ENCODE measurements around the gene C1orf174. TPM values are rescaled to one million over a fixed set of nuclear protein-coding genes. Genes with fewer than 3 reads are reported as not detected.

Gene C1orf174
- total RNA-seq, 1 donor from 2014 or later = 19.8 TPM

DNA sequence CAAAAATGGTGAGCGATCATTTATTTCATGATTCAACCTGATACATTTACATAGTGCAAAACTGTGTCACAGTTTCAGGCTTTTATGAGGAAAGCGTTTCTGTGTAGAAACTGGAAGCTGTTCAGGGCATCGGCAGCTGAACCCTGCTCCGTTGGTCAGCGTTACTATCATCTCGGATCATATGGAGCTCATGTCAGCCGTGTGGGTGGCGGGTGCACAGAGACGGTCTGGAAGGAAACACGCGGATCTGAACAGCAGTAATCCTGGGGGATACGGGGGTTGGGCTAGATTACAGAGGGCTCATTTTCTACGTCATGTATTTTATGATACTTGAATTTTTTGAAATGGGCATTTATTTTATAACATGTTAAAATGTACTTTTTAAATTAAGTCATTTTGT, 15.1 kb downstream of the C1orf174 start:
- no peaks in the 10 kb centered on the region for H3K4me1 ChIP-seq
- H3K36me3 ChIP-seq = peaks cover 76% of the 10 kb centered on the region
- DNase-seq (peak; percentile 28), ATAC-seq (no peak)
- intact Hi-C loops (cut with DNase I) = no loop called here
- H3K27ac ChIP-seq = no peak overlapping the region
- TF ChIP-seq, protein P1, sequence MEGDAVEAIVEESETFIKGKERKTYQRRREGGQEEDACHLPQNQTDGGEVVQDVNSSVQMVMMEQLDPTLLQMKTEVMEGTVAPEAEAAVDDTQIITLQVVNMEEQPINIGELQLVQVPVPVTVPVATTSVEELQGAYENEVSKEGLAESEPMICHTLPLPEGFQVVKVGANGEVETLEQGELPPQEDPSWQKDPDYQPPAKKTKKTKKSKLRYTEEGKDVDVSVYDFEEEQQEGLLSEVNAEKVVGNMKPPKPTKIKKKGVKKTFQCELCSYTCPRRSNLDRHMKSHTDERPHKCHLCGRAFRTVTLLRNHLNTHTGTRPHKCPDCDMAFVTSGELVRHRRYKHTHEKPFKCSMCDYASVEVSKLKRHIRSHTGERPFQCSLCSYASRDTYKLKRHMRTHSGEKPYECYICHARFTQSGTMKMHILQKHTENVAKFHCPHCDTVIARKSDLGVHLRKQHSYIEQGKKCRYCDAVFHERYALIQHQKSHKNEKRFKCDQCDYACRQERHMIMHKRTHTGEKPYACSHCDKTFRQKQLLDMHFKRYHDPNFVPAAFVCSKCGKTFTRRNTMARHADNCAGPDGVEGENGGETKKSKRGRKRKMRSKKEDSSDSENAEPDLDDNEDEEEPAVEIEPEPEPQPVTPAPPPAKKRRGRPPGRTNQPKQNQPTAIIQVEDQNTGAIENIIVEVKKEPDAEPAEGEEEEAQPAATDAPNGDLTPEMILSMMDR (IDR thresholded peaks at IDR 0.05) = no peak
- H3K9me3 ChIP-seq = no peaks in the 10 kb centered on the region
- H3K27me3 ChIP-seq (ENCODE audit: low read depth) = no peaks in the 10 kb centered on the region
- H3K4me3 ChIP-seq = no peak overlapping the region

DNA sequence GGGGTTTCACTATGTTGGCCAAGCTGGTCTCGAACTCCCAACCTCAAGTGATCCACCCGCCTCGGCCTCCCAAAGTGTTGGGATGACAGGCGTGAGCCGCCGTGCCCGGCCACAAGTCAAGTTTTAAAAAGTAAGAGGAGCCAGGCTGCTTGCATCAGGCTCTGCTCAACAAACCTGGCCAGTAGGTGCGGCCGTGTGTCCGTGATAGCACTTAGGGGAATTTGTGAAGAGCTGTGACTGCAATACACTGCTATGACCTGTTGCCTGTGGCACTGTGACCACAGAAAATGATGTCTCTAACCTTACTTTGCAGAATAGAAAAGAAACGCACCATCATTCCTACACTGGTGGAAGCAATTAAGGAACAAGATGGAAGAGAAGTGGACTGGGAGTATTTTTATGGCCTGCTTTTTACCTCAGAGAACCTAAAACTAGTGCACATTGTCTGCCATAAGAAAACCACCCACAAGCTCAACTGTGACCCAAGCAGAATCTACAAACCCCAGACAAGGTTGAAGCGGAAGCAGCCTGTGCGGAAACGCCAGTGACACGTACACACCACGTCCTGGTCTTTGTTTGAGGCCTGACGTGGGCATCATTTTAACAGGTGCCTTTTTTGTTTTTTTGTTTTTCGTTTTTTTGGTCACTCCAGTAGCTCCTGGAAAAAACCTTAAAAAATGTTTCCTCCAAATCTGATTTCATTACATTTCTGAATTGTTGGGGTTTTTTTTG, 16.7 kb downstream of the C1orf174 start:
- Histone ChIP-seq H3K4me1 (no peaks in the 10 kb centered on the region), H3K9me3 (peaks cover 9% of the 10 kb centered on the region), H3K36me3 (peaks cover 60% of the 10 kb centered on the region), H3K27me3 (ENCODE audit: low read depth) (no peaks in the 10 kb centered on the region), H3K4me3 (no peak overlapping the region), H3K27ac (no peak overlapping the region)
- DNase-seq (peak; percentile 16), ATAC-seq (no peak)
- intact Hi-C loops (cut with DNase I) = no loop called here
- TF ChIP-seq, protein P1 (IDR thresholded peaks at IDR 0.05) = no peak

DNA sequence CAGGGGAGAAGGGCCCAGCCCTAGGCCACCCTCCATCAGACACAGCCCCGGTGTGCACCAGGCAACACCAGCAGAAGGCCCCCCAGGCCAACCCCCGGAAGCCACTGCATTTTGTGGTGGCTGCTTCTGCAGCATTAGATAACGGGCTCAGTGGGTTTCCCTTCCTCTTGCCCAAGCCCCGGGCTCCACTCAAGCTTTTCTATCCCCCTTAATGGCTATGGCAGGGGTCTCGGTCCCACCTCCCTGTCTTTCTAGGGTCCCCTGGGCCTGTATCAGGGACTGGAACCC, 18.9 kb downstream of the C1orf174 start:
- TF ChIP-seq, protein P1 (IDR thresholded peaks at IDR 0.05) = no peak
- Histone ChIP-seq H3K27me3 (ENCODE audit: low read depth) (no peaks in the 10 kb centered on the region), H3K4me1 (no peaks in the 10 kb centered on the region), H3K36me3 (peaks cover 45% of the 10 kb centered on the region), H3K4me3 (no peak overlapping the region), H3K9me3 (peaks cover 9% of the 10 kb centered on the region), H3K27ac (no peak overlapping the region)
- peak; percentile 35 for DNase-seq
- no peak for ATAC-seq
- intact Hi-C loops (cut with DNase I) = no loop called here

DNA sequence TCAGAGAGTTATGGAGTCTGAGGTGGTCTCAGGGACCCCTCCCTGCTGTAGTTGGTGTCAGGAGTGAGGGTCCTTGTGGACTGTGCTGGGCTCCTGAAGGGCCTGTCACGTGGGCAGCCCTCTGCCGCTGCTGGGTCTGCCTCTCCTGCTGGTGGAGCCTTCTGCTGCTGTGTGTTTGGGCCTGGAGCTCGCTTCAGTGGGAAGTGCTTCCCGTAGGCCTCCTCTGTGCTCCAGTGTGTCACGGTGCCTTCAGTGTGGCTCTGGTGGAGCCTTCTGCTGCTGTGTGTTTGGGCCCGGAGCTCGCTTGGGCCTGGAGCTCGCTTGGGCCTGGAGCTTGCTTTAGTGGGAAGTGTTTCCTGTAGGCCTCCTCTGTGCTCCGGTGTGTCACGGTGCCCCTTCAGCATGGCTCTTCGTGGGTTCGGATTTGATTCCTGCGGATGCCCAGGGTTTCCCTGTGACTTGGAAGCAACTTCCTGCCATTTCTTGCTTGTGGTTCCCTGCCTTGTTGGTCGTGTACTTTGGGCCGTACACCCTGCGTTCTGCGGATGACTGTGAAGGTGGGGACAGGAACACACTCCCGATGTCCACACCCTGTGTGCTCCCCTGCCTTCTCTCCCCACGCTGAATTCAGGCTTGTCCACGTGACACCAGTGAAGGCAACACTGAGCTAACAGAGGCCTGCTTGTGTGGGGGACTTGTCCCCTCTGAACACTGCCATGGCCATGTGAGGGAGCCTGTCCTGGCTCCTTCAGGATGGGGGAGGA, 19.5 kb downstream of the C1orf174 start:
- intact Hi-C loops (cut with DNase I) = no loop called here
- DNase-seq (peak; percentile 32), ATAC-seq (no peak)
- Histone ChIP-seq H3K9me3 (peaks cover 9% of the 10 kb centered on the region), H3K4me3 (no peak overlapping the region), H3K27ac (no peak overlapping the region), H3K27me3 (ENCODE audit: low read depth) (no peaks in the 10 kb centered on the region), H3K4me1 (no peaks in the 10 kb centered on the region), H3K36me3 (peaks cover 45% of the 10 kb centered on the region)
- TF ChIP-seq, protein P1 (IDR thresholded peaks at IDR 0.05) = no peak

DNA sequence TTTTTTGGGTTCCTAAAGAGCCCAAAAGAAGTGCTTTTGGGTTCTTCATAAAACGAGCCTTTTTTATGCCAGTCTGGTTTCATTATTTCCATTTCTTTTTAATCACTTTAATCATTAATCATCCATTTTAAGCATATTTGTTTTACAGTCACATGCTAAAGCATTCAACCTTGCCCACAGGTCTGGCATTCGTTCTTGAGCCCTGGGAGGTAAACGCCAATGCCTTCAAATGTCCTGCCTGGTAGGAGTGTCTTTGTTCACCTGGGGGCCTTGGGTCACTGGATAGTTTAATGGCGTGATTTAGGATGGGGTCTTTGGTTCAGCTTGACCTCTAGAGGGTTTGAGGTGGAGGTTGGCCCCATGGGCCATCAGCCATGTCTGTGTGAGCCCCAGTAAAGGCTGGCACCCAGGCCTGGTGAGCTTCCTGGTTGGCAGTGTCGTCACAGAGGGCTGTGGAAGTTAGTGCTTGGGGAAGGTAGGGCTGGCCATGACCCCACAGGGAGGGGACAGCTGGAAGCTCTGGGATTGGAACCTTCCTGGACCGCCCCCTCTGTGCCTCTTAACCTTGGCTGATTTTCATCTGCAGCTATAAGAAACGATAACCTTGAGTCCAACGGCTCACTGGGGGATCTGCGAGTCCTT, 20.2 kb downstream of the C1orf174 start:
- H3K4me1 ChIP-seq = no peaks in the 10 kb centered on the region
- intact Hi-C loops (cut with DNase I) = no loop called here
- H3K27ac ChIP-seq = no peak overlapping the region
- peak; percentile 19 for DNase-seq
- peaks cover 45% of the 10 kb centered on the region for H3K36me3 ChIP-seq
- TF ChIP-seq, protein P1 (IDR thresholded peaks at IDR 0.05) = no peak
- no peaks in the 10 kb centered on the region for H3K27me3 ChIP-seq (ENCODE audit: low read depth)
- peaks cover 9% of the 10 kb centered on the region for H3K9me3 ChIP-seq
- no peak for ATAC-seq
- H3K4me3 ChIP-seq = no peak overlapping the region
